ENCODE data around the gene MCTP2.
"Not testable (repeated sequence)": the region's sequence is repeated elsewhere in the genome, so short reads cannot be mapped to it uniquely, and the experiment has no call there.

The MCTP2 gene

GRCh38 chr15:94478763-94479162 is 247.4 kb downstream of the MCTP2 start:
- Mint-ChIP-seq H3K4me3 (no peak overlapping the region), H3K4me1 (ENCODE audit: low read depth) (no peaks in the 10 kb centered on the region), H3K27ac (no peak overlapping the region), H3K9me3 (peaks cover 5% of the 10 kb centered on the region), H3K36me3 (ENCODE audit: low read depth) (peaks cover 27% of the 10 kb centered on the region), H3K27me3 (ENCODE audit: low read depth) (no peaks in the 10 kb centered on the region)
- DNase-seq (ENCODE audit: low spot score): no peak

DNA sequence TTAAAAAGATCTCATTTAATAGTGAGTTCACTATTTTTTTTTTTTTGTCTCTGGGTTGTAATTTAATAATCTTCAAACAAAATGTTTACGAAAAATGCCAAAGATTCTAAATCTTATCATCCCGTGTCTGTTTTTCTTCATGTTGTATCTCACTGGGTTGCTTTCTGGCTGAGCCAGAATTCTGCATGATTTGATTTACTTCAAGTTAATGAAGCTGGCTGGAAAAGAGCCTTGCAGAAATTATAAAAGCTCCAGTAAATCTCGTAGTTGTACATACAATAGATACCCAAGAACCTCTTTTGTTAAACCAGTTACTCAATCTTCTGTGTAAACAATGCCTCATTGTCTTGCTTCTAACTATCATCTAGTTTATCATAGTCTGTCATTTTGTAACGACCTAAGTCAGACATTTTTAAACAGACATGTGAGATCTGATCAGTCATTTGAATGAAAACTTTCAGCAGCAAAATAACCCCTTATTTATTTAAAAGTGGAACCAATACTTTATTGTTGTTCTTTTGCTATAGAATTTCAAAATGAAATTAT is 249.0 kb downstream of the MCTP2 start:
- Mint-ChIP-seq H3K27me3 (ENCODE audit: low read depth) (no peaks in the 10 kb centered on the region), H3K36me3 (ENCODE audit: low read depth) (peaks cover 27% of the 10 kb centered on the region), H3K9me3 (peaks cover 5% of the 10 kb centered on the region), H3K4me1 (ENCODE audit: low read depth) (no peaks in the 10 kb centered on the region), H3K4me3 (no peak overlapping the region), H3K27ac (no peak overlapping the region)
- no peak for DNase-seq (ENCODE audit: low spot score)

GRCh38 chr15:94485148-94485719 is 253.9 kb downstream of the MCTP2 start:
- peaks cover 11% of the 10 kb centered on the region for H3K36me3 Mint-ChIP-seq (ENCODE audit: low read depth)
- no peak for DNase-seq (ENCODE audit: low spot score)
- peaks cover 5% of the 10 kb centered on the region for H3K9me3 Mint-ChIP-seq
- H3K4me3 Mint-ChIP-seq: no peak overlapping the region
- no peaks in the 10 kb centered on the region for H3K4me1 Mint-ChIP-seq (ENCODE audit: low read depth)
- no peak overlapping the region for H3K27ac Mint-ChIP-seq
- H3K27me3 Mint-ChIP-seq (ENCODE audit: low read depth): peaks cover 10% of the 10 kb centered on the region

- H3K27ac Mint-ChIP-seq: no peak overlapping the region
- H3K36me3 Mint-ChIP-seq (ENCODE audit: low read depth): peaks cover 3% of the 10 kb centered on the region
- H3K9me3 Mint-ChIP-seq: peaks cover 3% of the 10 kb centered on the region
- H3K27me3 Mint-ChIP-seq (ENCODE audit: low read depth): peaks cover 10% of the 10 kb centered on the region
- H3K4me3 Mint-ChIP-seq: no peak overlapping the region
- H3K4me1 Mint-ChIP-seq (ENCODE audit: low read depth): no peaks in the 10 kb centered on the region
- no peak for DNase-seq (ENCODE audit: low spot score)
These were observed 256.3 kb downstream of the MCTP2 start for GRCh38 chr15:94487635-94488034.

DNA sequence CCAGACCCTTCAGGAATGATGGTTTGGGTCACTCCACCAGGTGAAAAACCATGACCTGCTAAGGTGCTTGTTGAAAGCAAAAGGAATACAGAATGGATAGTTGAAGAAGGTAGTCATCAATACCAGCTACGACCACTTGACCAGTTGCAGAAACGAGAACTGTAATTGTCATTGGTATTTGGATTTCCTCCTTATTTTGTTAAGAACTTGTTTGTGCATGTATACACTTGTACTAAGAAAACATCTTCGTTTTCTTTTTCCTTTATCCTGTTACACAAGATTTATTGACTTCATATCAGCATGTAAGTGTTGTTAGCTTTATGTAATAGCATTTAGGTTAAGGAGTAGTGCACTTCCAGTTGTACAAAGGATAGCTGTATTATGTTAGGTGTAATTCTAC is 261.8 kb downstream of the MCTP2 start:
- Mint-ChIP-seq H3K9me3 (no peaks in the 10 kb centered on the region), H3K36me3 (ENCODE audit: low read depth) (no peaks in the 10 kb centered on the region), H3K27ac (no peak overlapping the region), H3K27me3 (ENCODE audit: low read depth) (peaks cover 5% of the 10 kb centered on the region), H3K4me1 (ENCODE audit: low read depth) (no peaks in the 10 kb centered on the region), H3K4me3 (no peak overlapping the region)
- DNase-seq (ENCODE audit: low spot score): no peak

DNA sequence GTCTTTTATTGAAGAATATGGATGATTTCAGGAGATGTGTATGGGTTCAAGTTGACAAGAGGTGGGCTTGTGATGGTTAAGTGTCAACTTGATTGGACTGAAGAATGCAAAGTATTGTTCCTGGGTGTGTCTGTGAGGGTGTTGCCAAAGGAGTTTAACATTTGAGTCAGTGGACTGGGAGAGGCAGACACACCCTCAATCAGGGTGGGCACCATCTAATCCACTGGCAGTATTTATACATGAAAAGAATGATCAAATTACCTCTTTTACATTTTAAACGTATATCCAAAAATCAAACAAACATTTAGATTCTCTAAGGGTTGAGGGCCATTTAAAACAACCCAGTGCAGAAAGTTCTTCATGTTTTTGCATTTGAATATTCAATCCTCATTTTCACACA is 262.2 kb downstream of the MCTP2 start:
- H3K4me1 Mint-ChIP-seq (ENCODE audit: low read depth); H3K27ac Mint-ChIP-seq; DNase-seq (ENCODE audit: low spot score); H3K9me3 Mint-ChIP-seq; H3K36me3 Mint-ChIP-seq (ENCODE audit: low read depth); H3K4me3 Mint-ChIP-seq; H3K27me3 Mint-ChIP-seq (ENCODE audit: low read depth): not testable (repeated sequence)

GRCh38 chr15:94494732-94495131 is 263.4 kb downstream of the MCTP2 start:
- Mint-ChIP-seq H3K36me3 (ENCODE audit: low read depth) (no peaks in the 10 kb centered on the region), H3K4me1 (ENCODE audit: low read depth) (no peaks in the 10 kb centered on the region), H3K27ac (no peak overlapping the region), H3K27me3 (ENCODE audit: low read depth) (peaks cover 5% of the 10 kb centered on the region), H3K9me3 (no peaks in the 10 kb centered on the region), H3K4me3 (no peak overlapping the region)
- DNase-seq (ENCODE audit: low spot score): no peak

DNA sequence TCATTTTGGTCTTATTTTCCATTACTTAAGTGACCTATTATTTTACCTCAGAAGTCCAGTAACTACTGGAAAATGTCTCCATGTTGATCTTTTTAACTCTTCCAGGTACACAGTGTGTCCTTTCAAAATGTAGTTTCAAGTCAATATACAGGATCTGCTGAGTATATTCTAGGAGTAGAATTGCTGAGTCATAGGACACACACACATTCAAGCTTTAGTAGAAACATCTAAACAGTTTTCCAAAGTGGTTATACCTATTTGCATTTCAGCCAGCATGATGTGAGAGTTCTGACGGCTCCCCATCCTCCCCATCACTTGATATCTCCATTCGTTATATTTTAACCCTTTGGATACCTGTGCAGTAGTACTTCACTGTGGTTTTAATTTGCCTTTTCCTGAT is 271.9 kb downstream of the MCTP2 start:
- Mint-ChIP-seq H3K9me3 (peaks cover 6% of the 10 kb centered on the region), H3K4me1 (ENCODE audit: low read depth) (no peaks in the 10 kb centered on the region), H3K36me3 (ENCODE audit: low read depth) (no peaks in the 10 kb centered on the region), H3K4me3 (no peak overlapping the region), H3K27me3 (ENCODE audit: low read depth) (no peaks in the 10 kb centered on the region), H3K27ac (no peak overlapping the region)
- DNase-seq (ENCODE audit: low spot score): no peak

DNA sequence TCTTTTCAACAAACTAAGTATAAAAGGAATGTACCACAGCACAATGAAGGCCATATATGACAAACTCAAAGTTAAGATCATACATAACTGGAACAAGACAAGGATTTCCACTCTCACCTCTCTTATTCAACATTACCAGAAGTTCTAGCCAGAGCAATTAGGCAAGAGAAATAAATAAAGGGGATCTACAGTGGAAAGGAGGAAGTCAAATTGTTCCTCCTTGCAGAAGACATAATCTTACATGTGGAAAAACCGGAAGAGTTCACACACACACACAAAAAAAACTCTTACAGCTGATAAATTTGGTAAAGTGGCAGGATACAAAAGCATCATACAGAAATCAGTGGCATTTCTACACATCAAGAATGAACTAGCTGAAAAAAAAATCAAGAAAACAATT is 277.9 kb downstream of the MCTP2 start:
- Mint-ChIP-seq H3K27ac (no peak overlapping the region), H3K9me3 (peaks cover 6% of the 10 kb centered on the region), H3K4me1 (ENCODE audit: low read depth) (no peaks in the 10 kb centered on the region), H3K4me3 (no peak overlapping the region), H3K27me3 (ENCODE audit: low read depth) (no peaks in the 10 kb centered on the region), H3K36me3 (ENCODE audit: low read depth) (no peaks in the 10 kb centered on the region)
- no peak for DNase-seq (ENCODE audit: low spot score)

DNA sequence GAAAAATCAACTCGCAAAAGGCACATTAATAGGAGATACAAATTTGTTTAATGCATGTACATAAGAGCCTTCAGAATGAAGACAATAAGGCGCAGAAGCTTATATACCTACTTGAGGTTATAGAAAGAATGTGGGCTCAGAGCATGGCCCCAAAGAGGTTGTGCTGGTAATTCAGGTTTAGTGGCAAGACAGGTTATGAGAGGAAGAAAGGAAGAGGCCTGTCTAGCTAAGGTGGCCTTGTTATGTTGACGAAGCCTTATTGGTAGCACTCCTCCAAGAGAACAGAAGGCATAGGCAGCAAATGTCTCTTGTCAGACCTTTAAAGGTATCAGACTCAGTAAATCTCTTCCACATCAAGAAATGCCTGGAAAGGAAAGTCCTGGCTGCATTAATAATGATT is 290.8 kb downstream of the MCTP2 start:
- no peak for DNase-seq (ENCODE audit: low spot score)
- Mint-ChIP-seq H3K36me3 (ENCODE audit: low read depth) (no peaks in the 10 kb centered on the region), H3K4me3 (no peak overlapping the region), H3K27ac (no peak overlapping the region), H3K27me3 (ENCODE audit: low read depth) (no peaks in the 10 kb centered on the region), H3K9me3 (no peaks in the 10 kb centered on the region), H3K4me1 (ENCODE audit: low read depth) (no peaks in the 10 kb centered on the region)

DNA sequence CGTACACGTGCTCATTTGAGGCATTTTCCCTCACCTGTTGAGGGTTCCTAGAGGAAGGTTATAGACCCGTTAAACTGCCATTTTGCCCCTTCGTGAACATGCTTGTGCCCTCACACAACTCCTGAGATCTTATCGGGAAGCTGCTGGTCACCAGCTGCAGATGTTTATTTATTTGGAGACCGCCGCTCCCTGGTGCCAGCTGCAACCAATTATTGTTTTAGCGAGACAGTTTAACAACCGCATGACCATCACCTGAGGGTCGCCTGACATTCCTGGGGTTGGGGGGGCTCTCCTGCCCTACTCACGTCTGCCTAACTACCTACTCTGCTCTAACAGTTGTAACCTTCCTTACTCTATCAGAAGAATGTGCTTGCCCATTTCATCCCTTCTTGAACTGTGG is 292.5 kb downstream of the MCTP2 start:
- Mint-ChIP-seq H3K4me1 (ENCODE audit: low read depth) (no peaks in the 10 kb centered on the region), H3K27ac (no peak overlapping the region), H3K27me3 (ENCODE audit: low read depth) (no peaks in the 10 kb centered on the region)

GRCh38 chr15:94524565-94524964 is 293.2 kb downstream of the MCTP2 start:
- H3K4me1 Mint-ChIP-seq (ENCODE audit: low read depth): no peaks in the 10 kb centered on the region
- no peak overlapping the region for H3K4me3 Mint-ChIP-seq
- DNase-seq (ENCODE audit: low spot score): no peak
- no peak overlapping the region for H3K27ac Mint-ChIP-seq
- H3K9me3 Mint-ChIP-seq: no peaks in the 10 kb centered on the region
- H3K27me3 Mint-ChIP-seq (ENCODE audit: low read depth): no peaks in the 10 kb centered on the region
- H3K36me3 Mint-ChIP-seq (ENCODE audit: low read depth): no peaks in the 10 kb centered on the region

More for the DNA sequence above, 292.5 kb downstream of the MCTP2 start:
- H3K36me3 Mint-ChIP-seq (ENCODE audit: low read depth): no peaks in the 10 kb centered on the region
- DNase-seq (ENCODE audit: low spot score): no peak
- no peaks in the 10 kb centered on the region for H3K9me3 Mint-ChIP-seq
- H3K4me3 Mint-ChIP-seq: no peak overlapping the region

GRCh38 chr15:94526071-94526689 is 294.8 kb downstream of the MCTP2 start:
- DNase-seq (ENCODE audit: low spot score): no peak
- H3K27ac Mint-ChIP-seq: no peak overlapping the region
- no peak overlapping the region for H3K4me3 Mint-ChIP-seq
- no peaks in the 10 kb centered on the region for H3K36me3 Mint-ChIP-seq (ENCODE audit: low read depth)
- no peaks in the 10 kb centered on the region for H3K27me3 Mint-ChIP-seq (ENCODE audit: low read depth)
- no peaks in the 10 kb centered on the region for H3K9me3 Mint-ChIP-seq
- no peaks in the 10 kb centered on the region for H3K4me1 Mint-ChIP-seq (ENCODE audit: low read depth)

DNA sequence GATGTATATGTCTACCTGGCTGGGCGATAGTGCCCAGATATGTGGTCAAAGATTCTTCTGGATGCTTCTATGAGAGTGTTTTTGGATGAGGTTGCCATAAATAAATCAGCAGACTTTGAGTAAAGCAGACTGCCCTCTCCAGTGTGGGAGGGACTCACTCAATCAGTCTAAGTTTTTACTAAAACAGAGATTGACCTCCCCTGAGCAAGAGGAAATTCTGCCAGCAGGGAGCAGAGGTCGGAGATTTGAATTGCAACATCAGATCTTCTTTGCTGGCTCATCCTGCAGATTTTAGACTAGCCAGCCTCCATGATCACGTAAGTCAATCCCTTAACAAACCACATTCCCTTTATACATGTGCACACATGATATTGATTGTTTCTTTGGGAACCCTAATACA is 300.9 kb downstream of the MCTP2 start:
- Mint-ChIP-seq H3K27me3 (ENCODE audit: low read depth) (peaks cover 3% of the 10 kb centered on the region), H3K27ac (no peak overlapping the region), H3K36me3 (ENCODE audit: low read depth) (no peaks in the 10 kb centered on the region), H3K4me3 (no peak overlapping the region), H3K9me3 (no peaks in the 10 kb centered on the region), H3K4me1 (ENCODE audit: low read depth) (no peaks in the 10 kb centered on the region)
- no peak for DNase-seq (ENCODE audit: low spot score)
